ENCODE measurements around the gene NRN1. TPM values are rescaled to one million over a fixed set of nuclear protein-coding genes. Genes with fewer than 3 reads are reported as not detected.
"Not testable (repeated sequence)": the region's sequence is repeated elsewhere in the genome, so short reads cannot be mapped to it uniquely, and the experiment has no call there.

The NRN1 gene
- total RNA-seq, 1 donor from 2014 or later, result 1.3 TPM

DNA sequence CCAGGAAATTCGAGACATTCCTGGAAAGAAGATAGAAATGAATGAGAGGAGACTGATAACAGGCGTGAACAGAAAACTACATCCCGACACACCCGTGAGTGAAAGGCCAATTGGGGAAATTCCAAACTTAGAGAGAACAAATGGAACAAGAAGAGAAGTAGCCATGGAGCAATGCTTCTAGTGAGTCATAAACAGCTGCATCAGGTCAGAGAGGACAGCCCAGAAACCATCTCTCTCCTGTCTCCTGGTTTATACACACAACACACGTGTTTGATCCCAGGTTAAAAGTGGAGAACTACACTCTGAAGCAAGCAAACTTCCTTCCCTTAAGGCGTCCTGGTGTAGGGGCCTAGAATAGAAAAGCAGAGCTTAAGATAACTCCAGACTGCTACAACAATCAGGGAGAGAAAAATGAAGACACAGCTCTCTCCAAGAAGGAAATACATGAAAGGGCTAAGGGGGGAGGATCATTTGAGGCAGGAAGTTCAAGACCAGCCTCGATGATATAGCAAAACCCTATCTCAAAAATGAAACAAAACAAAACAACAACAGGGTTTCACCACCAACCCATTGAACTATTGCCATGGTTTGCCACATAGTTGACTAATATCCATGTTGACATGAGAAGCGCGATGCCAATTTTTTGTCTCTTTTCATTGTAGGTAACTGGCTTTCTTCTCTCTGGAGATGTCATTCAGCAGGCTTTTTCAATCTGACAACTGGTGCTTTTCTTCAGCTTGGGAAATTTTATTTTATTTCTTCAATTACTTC lies 26.9 kb downstream of the NRN1 start:
- H3K79me2 ChIP-seq (ENCODE audit: low read depth), result no peaks in the 10 kb centered on the region
- H3K4me1 ChIP-seq, result no peaks in the 10 kb centered on the region
- no peak for TF ChIP-seq EZH2 (IDR thresholded peaks at IDR 0.05)
- H3K9ac ChIP-seq, result no peak overlapping the region
- Mint-ChIP-seq H3K4me1 (peaks cover 5% of the 10 kb centered on the region), H3K27ac (no peak overlapping the region), H3K27me3 (ENCODE audit: insufficient read depth, low read depth) (peaks cover 2% of the 10 kb centered on the region), H3K36me3 (no peaks in the 10 kb centered on the region), H3K9me3 (no peaks in the 10 kb centered on the region), H3K4me3 (no peak overlapping the region)
- H4K20me1 ChIP-seq (ENCODE audit: low read depth), result no peaks in the 10 kb centered on the region
- no peak overlapping the region for H3K27ac ChIP-seq
- no peak overlapping the region for H3K4me2 ChIP-seq
- DNase-seq (ENCODE audit: low spot score), result no peak
- no peak overlapping the region for H3K4me3 ChIP-seq
- H3K36me3 ChIP-seq, result no peaks in the 10 kb centered on the region
- no peak overlapping the region for H2AFZ ChIP-seq (replicated peaks)
- H3K9me3 ChIP-seq (ENCODE audit: low read depth), result no peaks in the 10 kb centered on the region
- H3K27me3 ChIP-seq, result no peaks in the 10 kb centered on the region
- no peaks in the 10 kb centered on the region for H3F3A ChIP-seq (ENCODE audit: low read depth)

DNA sequence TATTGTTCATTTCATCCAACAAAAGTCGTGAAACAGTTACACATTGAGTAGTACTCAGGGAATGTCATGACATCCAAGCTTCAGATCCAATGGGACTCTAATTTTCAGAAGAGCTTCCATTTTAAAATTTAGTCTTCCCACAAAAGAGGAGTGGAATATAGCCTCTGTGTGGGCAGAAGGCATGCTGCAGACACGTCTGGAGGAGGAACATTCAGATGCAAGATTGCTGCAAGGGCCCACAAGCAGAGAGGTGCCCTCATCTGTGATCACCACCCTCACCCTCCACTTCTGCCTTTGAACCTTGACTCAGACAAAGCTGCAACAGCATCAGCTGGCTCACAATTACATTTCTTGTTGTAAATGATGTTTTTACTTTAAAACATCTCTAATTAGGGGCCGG lies 29.9 kb downstream of the NRN1 start:
- H3K9me3 ChIP-seq (ENCODE audit: low read depth), result no peaks in the 10 kb centered on the region
- no peaks in the 10 kb centered on the region for H3K4me1 ChIP-seq
- Mint-ChIP-seq H3K36me3 (no peaks in the 10 kb centered on the region), H3K4me3 (no peak overlapping the region), H3K4me1 (no peaks in the 10 kb centered on the region), H3K27ac (no peak overlapping the region), H3K9me3 (no peaks in the 10 kb centered on the region), H3K27me3 (ENCODE audit: insufficient read depth, low read depth) (peaks cover 2% of the 10 kb centered on the region)
- no peak overlapping the region for H3K27ac ChIP-seq
- H2AFZ ChIP-seq (replicated peaks), result no peak overlapping the region
- no peak overlapping the region for H3K9ac ChIP-seq
- no peaks in the 10 kb centered on the region for H3K27me3 ChIP-seq
- TF ChIP-seq, protein P1, sequence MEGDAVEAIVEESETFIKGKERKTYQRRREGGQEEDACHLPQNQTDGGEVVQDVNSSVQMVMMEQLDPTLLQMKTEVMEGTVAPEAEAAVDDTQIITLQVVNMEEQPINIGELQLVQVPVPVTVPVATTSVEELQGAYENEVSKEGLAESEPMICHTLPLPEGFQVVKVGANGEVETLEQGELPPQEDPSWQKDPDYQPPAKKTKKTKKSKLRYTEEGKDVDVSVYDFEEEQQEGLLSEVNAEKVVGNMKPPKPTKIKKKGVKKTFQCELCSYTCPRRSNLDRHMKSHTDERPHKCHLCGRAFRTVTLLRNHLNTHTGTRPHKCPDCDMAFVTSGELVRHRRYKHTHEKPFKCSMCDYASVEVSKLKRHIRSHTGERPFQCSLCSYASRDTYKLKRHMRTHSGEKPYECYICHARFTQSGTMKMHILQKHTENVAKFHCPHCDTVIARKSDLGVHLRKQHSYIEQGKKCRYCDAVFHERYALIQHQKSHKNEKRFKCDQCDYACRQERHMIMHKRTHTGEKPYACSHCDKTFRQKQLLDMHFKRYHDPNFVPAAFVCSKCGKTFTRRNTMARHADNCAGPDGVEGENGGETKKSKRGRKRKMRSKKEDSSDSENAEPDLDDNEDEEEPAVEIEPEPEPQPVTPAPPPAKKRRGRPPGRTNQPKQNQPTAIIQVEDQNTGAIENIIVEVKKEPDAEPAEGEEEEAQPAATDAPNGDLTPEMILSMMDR (IDR thresholded peaks at IDR 0.05), result no peak
- no peak for TF ChIP-seq EZH2 (IDR thresholded peaks at IDR 0.05)
- no peak for TF ChIP-seq EZH2phosphoT487 (IDR thresholded peaks at IDR 0.05)
- H3F3A ChIP-seq (ENCODE audit: low read depth), result no peaks in the 10 kb centered on the region
- H4K20me1 ChIP-seq (ENCODE audit: low read depth), result no peaks in the 10 kb centered on the region
- no peak overlapping the region for H3K4me2 ChIP-seq
- H3K4me3 ChIP-seq, result no peak overlapping the region
- no peaks in the 10 kb centered on the region for H3K36me3 ChIP-seq
- no peaks in the 10 kb centered on the region for H3K79me2 ChIP-seq (ENCODE audit: low read depth)
- no peak for DNase-seq (ENCODE audit: low spot score)

DNA sequence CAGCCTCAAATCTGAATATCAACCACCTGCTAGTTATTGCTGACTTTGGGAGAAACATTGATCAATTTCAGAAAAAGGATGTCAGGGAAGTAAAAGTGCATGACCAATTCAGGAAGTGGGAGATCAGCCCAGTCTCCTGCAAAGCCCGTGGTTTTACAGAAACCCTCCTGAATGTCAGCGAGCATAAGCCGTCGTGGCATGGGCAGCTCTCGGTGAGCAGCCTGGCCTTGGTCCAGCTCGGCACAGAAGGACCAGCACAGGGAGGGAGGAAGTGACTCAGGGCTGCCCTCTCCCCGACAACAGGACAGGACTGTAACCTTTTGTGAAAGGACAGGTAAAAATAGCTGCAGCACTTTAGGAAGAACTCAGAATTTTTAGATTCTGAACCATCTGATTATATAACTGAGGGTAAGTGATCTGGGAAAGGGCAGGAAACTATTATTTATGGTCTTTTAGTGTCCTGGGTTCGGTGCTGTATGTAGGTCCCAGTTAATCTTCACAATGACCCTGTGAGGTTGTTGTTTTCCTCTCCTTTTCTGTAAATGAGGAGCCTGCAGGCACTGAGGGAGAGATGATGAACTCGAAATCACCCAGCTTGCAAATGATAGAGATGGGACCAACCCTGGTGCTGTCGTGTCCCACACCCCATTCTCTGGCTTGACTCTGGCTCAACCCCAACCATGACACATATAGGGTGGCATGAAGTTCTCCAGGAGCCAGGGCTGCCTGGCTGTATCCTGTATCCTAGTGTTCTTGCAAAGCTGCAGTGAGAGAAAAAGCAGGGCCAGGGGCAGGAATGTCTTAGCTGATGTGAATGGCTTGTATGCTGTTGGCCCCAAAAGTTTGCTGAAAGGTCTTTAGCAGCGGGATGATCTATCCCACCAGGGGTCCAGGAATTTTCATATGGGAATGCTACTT lies 37.6 kb downstream of the NRN1 start:
- H4K20me1 ChIP-seq (ENCODE audit: low read depth), result no peaks in the 10 kb centered on the region

DNA sequence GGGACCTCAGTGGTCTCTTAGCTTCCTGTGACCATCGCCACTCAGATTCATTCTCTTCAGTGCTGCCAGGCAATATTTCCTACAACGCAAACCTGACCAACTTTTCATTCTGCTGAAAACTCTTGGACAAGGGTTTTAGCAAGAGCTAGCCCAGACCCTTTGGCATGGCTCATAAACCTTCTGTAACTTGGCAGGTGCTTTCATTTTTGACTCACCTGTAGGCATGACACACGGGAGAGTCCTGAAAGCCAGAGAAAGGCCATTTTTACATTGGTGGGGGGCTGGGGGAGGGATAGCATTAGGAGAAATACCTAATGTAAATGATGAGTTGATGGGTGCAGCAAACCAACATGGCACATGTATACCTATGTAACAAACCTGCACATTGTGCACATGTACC lies 38.7 kb downstream of the NRN1 start:
- H3K9me3 Mint-ChIP-seq; H3K27me3 ChIP-seq; H3K79me2 ChIP-seq (ENCODE audit: low read depth); H3K4me3 ChIP-seq; H3F3A ChIP-seq (ENCODE audit: low read depth); H3K36me3 Mint-ChIP-seq; H3K9ac ChIP-seq; H3K4me1 ChIP-seq; H3K36me3 ChIP-seq; H3K27me3 Mint-ChIP-seq (ENCODE audit: insufficient read depth, low read depth); H3K9me3 ChIP-seq (ENCODE audit: low read depth); DNase-seq (ENCODE audit: low spot score); H3K4me2 ChIP-seq; H3K27ac ChIP-seq; H3K4me3 Mint-ChIP-seq; H2AFZ ChIP-seq (replicated peaks); H4K20me1 ChIP-seq (ENCODE audit: low read depth); H3K27ac Mint-ChIP-seq: not testable (repeated sequence)
- H3K4me1 Mint-ChIP-seq, result peaks cover 12% of the 10 kb centered on the region

More for the DNA sequence above, 37.6 kb downstream of the NRN1 start:
- no peak overlapping the region for H3K4me3 ChIP-seq
- H3K27me3 ChIP-seq, result no peaks in the 10 kb centered on the region
- no peaks in the 10 kb centered on the region for H3K36me3 Mint-ChIP-seq
- no peak overlapping the region for H3K27ac ChIP-seq
- no peaks in the 10 kb centered on the region for H3F3A ChIP-seq (ENCODE audit: low read depth)
- peaks cover 12% of the 10 kb centered on the region for H3K4me1 Mint-ChIP-seq
- H3K36me3 ChIP-seq, result no peaks in the 10 kb centered on the region
- no peak overlapping the region for H3K27ac Mint-ChIP-seq
- H3K9ac ChIP-seq, result no peak overlapping the region
- no peak for DNase-seq (ENCODE audit: low spot score)
- H3K79me2 ChIP-seq (ENCODE audit: low read depth), result no peaks in the 10 kb centered on the region
- peaks cover 2% of the 10 kb centered on the region for H3K27me3 Mint-ChIP-seq (ENCODE audit: insufficient read depth, low read depth)
- H3K4me3 Mint-ChIP-seq, result no peak overlapping the region
- H2AFZ ChIP-seq (replicated peaks), result no peak overlapping the region
- no peak overlapping the region for H3K4me2 ChIP-seq
- no peaks in the 10 kb centered on the region for H3K9me3 ChIP-seq (ENCODE audit: low read depth)
- H3K9me3 Mint-ChIP-seq, result no peaks in the 10 kb centered on the region
- H3K4me1 ChIP-seq, result peaks cover 6% of the 10 kb centered on the region
- no peak for TF ChIP-seq EZH2phosphoT487 (IDR thresholded peaks at IDR 0.05)
- no peak for TF ChIP-seq EZH2 (IDR thresholded peaks at IDR 0.05)
- TF ChIP-seq, protein P1 (IDR thresholded peaks at IDR 0.05), result no peak

Measured in neural progenitor cell (in vitro differentiated cells).